SK-N-MC (cell line): ENCODE data around the gene RPP14.

Experiments used
- EZH2 ChIP-seq: fragments of 200-600 bp; sonication (generic); IDR thresholded peaks from one replicate; pipeline ENCODE4 v1.6.1; 2017; ENCODE audit warnings: antibody characterized with exemption
- FOXP2 ChIP-seq: optimal IDR thresholded peaks from 2 replicates; pipeline ENCODE3; 2011; ENCODE audit warnings: mild to moderate bottlenecking, moderate library complexity; ENCODE audit not compliant: insufficient read depth; ENCODE audit errors: extremely low read length, control extremely low read depth
- POLR2AphosphoS5 ChIP-seq: IDR thresholded peaks from 2 replicates; pipeline ENCODE4 v1.6.1; 2012; ENCODE audit warnings: mild to moderate bottlenecking, low read depth, low read length, borderline replicate concordance

DNA sequence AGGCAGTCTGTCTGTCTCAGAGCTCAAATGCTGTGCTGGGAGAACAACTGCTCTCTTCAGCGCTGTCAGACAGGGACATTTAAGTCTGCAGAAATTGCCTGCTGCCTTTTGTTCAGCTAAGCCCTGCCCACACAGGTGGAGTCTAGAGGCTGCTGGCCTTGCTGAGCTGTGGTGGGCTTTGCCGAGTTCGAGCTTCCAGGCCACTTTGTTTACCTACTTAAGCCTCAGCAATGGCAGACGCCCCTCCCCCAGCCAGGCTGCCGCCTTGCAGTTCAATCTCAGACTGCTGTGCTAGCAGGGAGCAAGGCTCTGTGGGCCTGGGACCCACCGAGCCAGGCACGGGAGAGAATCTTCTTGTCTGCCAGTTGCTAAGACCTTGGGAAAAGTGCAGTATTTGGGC lies 25.0 kb upstream of the RPP14 start:
- no peak for TF ChIP-seq EZH2
- no peak for TF ChIP-seq POLR2AphosphoS5
- no peak for TF ChIP-seq FOXP2
